Left hindlimb (tissue), 1 donor: ENCODE results near the gene KRT81.
A peak's percentile ranks its signal among the peaks of the same experiment; 100 is the strongest.
"Not testable (repeated sequence)": the region's sequence is repeated elsewhere in the genome, so short reads cannot be mapped to it uniquely, and the experiment has no call there.

ENCODE experiments used
- DNase-seq: peaks from one replicate; pipeline ENCODE4 v3.0.0-alpha.2; 2018

Gene KRT81

DNA sequence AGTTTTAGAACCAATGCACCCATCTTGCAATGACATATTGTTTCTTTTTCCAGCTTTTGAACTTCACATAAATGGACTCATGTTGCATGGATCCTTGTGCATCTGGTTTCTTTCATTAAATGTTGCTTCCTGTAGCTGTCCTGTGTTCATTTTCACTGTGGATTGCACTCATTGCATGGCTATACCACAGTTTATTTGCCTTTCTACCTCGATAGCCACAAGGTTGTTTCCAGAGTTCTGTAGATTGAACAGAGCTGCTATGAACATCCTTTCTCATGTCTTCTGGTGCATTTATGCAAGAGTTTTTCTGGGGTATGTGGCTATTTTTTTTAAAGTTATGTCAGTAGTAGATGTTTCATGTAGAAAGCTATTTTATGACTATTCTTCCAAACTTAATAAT is 3.5 kb upstream of the KRT81 start:
- no peak for DNase-seq

DNA sequence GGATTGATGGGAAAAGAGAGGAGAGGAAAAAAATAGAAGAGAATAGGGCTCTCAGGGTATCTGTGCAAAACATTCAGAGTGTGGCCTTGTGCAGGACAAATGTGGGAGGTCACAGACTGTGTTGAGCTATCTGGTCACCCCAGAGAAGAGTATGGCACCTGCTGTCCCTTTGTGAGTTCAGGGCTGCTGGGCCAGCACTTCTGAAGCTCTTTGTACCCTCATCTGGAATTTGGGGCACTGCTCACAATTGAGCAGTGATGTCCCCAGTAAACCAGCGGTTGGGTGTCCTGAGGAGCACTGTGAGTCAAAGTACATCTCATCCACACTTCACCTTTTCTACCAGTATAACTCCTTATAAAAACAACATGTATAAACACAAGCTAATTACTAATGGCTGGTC is 2.6 kb upstream of the KRT81 start:
- DNase-seq = no peak

DNA sequence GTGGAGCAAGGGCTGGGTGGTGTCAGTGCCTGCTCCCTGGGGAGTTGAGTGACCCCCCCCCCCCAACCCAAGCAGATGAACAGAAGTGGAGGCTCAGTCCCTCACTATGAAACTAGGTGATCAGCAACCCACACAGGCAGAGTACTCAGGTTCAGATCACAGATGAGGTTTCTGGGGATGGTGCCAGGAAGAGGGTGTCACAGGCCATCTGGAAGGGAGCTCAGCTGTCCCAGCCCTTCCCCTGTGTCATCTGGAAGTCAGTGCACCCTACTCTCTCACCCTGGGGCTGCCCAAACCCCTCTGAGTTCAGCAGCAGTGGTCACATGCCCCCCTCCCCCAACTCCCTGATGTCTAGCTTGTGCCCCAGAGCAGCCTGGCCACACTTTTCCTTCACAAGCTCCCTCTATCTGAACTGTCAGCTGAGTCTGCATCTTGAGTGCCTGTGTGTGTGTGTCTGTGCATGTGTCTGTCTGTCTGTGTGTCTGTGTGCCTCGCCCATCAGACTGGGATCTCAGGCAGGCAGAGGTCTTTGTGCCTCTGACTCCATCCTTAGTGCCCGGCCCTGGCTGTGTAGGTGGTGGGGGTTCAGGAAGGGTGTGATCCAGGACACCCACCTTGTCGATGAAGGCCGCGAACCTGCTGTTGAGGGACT is 725 bp downstream of the KRT81 start:
- DNase-seq = not testable (repeated sequence)

DNA sequence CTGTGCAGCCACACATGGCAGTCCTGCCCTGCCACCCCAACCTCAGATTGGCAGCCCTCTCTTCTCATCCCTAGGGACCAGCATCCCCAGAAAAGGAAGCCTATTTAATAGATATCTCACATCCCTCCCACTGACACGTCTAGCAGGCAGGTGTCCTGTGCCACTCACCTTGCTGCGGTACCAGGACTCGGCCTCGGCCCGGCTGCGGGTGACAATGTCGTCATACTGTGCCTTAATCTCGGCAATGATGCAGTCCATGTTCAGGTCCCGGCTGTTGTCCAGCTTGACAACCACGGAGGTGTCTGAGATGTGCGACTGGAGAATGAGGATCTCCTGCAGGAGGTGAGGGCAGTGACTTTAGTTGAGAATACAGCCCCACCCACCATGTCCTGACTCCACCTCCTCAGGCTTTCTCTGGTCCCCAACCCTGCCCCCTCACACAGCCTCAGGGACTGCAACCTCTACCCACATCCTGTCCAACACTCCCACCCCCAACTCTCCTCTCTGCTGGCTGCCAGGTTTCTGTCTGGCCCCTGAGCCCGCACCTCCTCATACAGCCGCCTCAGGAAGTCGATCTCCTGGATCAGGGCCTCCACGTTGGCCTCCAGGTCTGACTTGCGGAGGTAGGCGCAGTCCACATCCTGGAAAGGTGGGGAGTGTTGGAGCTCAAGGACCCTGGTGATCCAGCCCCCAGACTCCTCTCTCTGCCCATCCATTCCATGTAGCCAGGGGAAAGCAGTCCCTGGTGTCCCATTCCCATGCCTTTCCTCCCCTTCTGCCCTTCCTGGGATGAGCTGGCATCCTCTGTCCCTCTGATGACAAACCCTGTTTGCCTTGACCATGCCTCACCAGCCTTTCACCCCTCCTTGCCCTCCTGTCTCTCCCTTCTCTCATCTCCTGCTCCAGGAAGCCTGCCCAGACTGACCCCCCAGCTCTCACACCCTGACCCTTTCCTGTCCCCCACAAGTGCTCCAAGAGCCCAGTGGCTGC is 3.2 kb downstream of the KRT81 start:
- not testable (repeated sequence) for DNase-seq

DNA sequence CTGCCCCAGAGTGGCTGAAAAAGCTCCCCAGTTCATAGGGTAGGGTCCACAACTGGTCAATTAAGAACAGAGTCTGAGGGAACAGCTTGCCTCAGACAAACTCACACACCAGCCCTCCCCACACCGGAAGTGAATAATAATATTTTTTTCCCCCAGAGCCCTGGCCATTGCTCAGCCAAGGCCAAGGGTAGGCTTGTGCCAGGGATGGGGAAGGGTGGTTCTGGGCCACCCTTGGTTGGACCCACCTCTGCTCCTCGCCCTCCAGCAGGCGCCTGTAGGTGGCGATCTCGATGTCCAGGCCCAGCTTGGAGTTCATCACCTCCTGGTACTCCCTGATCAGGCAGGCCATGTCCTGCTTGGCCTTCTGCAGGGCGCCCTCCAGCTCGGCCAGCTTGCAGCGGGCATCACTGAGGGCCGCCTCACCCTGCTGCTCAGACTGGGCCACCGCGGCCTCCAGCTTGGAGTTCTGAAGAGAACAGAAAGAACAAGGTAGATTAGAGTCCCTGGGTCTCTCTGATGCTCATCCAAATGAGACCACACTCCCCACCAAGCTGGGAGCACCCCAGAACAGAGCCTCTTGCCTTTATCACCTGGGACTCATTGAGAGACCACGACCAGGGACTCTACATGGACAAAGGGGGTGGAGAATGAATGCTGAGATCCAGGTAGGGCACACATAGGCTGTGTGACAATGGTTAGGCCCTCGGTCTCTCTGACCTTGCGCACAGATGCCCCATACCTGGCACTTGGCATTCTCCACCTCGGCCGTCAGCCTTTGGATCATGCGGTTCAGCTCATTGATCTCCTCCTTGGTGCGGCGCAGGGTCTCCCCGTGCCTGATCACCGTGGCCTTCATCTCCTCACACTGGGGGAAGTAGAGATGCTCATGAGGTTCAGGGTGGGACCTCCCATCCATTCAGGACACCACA is 4.2 kb downstream of the KRT81 start:
- DNase-seq = not testable (repeated sequence)

DNA sequence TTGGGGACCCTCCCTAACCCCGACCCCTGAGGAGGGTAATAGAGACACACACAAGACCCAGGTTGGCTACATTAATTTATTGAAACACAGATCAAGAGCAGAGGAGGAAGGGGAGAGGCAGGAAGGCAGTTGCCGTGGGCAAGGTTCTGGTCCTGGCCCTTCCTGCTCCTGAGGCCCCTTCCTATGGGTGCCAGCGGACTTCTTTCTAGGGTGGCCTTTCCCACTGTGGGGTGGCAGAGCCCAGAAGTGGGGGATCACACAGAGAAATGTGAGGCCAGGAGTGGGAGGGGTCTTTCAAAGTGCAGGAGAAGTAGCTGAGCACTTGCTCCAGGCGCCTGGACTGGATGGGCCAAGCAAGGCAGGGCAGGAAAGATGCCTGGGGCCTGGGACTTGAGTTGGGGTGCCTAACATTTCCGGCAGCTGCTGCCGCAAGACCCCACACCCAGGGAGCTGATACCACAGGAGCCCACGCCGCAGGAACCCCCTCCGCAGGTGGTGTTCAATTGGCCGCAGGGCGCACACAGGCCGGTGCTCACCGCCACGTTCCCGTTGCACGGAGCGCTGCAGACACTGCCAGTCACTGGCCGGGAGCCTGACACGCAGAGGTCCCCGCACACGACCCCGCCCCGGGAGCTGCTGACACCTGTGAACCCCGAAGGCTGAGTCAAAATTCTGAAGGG is 5.3 kb downstream of the KRT81 start:
- no peak for DNase-seq

DNA sequence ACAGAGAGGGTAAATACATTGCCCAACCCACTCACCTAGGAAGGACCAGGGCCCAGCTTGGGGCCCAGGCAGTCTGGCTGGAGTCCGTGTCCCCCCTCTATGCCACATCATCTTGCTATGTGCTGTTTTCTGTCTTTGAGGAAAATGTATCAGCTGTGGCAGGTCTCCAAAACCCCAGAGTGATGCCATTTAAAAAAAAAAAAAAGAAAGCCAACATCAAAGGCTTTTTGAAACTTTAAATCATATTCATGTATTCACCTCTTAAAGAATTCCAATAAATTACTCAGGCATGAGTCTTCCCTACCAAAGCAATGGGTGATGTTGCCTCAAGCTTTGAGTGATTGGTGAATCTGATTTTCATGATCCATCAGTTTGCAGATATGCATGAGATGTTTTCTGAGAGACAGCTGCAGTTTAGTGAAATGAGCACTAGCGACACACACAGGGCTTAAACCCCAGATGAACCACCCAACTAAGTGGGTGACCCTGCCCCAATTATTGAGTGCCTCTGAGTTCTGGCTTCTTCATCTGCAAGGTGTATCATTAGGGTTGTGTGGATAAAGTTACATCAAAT is 6.1 kb downstream of the KRT81 start:
- no peak for DNase-seq

DNA sequence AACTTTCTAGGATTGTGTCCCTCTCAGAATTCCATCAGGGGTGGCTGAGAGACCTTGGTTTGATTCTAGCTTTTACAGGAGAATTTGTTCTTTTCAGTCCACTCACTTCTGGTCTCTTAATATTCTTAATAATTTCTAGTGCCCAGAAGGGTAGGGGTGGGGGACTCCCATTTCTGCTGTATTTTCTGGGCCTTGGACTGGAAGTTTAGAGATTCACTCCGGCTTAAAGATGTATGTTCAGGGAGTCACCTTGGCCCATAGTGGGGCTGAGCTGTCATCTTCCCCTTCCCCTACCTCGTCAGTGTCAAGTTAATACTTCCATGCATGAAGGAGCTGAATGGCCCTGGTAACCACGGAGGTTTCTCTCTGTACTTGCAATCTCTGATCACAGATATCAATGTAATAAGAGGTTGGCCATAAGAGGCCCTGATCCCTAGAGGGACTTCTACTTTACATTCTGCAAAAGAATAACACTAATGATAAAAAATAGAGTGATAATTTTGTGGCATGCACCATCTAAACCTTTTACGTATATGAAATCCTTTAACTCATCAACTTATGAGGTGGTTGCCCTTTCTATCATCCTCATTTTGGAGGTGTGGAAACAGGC is 6.7 kb downstream of the KRT81 start:
- DNase-seq = no peak

DNA sequence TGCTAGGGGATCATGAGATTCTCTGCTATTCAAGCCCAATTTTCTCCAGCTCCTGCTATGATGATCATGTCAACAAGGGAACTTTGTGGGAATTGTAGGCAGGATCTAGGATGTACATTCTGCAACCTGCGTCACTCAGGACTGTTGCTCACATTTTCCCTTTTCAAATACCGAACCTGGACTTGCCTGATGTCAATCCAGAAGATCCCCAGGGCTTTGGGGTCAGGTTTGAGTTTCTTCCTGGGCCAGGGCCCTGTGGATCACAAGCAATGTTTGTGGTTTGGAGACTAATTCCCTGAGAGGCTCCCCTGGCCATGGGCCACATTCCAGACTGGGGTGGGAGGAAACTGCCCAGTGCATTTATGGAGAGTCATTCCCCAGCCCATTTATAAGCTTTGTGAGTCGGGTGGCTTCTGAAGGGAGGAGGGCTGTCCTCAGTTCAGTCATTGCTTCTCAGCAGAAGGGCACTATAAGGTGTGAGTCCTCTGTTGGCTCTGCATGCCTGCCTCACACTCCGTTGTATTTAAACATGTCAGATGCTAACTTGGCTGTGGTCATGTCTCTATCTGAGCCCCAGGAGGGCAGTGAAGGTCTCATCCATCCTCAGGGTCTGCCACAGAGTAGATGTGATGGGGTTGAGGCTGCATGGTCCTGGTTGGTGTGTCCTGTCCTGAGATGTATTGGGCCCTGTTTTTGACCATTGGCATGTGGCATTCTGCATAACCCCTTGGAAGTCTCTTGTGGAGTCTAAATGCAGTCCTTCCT is 10.4 kb downstream of the KRT81 start:
- DNase-seq = no peak

DNA sequence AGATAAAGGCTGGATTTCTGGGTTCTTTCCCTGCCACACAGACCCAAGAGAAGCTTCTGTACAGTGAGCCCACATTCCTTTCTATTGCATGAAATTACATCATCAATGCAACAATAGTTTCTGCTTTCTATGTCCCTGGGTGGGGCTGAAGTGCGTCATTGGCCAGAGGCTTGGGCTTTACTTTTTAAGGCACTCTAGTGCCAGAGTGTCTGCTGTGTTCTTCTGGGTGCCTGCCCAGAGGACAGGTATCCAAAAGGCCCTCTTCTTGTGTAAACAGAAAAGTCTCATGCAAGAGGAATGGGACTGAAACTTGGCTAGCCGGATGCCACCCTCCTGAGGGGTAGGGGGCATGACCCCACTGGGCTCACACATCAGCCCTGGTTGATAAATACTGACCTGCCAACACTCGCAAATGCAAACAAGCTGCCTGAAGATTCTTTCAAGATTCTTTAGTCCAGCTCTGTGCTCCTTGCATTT is 11.0 kb downstream of the KRT81 start:
- no peak for DNase-seq

DNA sequence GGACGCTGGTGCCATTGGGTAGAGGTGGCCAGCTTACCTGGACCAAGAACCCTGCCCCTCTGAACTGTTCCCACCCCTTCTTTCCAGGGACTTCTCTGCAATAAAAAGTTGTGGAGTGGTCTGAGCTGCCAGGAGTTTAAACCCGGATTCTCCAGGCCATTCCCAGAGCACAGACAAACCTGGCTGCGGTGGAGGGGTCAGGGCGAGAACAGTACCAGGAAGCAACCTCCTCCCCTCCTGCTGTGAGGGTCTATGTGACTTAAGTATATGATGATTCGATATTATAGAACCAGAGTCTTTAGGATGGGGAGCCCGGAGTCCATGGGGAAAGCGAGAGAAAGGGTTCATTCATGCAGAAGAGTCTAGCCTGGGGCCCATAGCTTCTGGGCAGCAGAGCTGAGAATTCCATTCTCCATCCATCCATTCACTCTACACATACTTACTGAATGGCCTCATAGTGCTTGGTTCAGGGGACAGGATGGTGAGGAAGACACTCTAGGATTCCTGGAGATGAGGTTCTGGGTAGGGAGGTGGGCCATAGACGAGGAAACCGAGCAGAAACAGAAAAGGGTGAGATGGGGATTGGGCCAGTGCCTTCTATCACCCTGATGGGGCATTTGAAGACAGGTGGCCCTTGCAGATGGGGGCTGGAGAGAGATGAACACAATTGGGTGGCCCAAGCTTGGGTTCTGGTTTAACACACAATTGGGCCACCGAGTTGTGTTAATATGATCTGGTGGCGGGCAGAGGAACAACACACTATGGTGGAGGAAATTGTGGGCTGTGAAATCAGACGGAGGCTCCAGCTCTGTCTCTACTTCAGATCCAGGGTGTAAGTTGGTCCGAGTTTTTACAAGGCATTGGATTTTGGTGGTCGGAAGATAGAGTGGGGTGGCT is 11.7 kb downstream of the KRT81 start:
- DNase-seq = no peak

DNA sequence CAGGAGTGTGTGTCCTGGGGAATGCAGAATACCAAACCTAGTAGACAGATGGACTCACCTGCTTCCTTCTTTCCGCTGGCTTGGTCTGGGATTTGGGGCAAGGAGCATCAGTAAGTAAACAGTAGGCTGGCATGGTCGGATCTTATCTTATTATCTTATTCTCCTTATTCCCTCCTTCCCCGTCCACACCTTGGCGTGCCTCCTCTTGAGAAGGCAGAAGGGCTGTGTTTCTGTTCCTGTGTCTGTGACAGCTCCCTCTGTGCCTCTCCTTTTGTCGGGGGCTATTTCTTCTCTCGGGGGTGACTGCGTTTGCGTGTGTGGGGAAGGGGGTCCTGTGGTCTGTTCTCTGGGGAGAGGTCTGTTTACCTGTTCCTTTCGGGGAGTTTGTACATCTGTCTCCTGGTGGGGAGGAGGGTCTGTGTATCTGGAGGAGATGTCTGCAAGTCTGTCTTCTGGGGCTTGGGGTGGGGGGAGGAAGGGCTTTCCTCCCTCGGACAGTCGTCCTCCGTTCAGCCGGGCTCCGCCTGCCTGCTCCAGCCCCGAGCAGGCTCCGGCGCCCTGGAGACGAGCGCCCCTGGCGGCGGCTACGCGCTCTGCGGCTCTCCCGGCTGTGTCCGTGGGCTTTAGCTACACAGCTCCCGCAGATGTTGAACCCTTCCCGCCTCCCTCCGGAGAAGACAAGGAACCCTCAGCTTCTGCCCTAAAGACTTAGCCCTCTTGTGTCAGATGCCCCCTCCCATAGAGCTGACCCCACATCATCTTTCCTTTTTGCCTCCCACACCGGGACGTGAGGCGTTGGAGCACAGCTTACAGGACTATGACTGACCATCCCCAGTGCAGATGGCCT is 12.5 kb downstream of the KRT81 start:
- DNase-seq = peak; percentile 77

DNA sequence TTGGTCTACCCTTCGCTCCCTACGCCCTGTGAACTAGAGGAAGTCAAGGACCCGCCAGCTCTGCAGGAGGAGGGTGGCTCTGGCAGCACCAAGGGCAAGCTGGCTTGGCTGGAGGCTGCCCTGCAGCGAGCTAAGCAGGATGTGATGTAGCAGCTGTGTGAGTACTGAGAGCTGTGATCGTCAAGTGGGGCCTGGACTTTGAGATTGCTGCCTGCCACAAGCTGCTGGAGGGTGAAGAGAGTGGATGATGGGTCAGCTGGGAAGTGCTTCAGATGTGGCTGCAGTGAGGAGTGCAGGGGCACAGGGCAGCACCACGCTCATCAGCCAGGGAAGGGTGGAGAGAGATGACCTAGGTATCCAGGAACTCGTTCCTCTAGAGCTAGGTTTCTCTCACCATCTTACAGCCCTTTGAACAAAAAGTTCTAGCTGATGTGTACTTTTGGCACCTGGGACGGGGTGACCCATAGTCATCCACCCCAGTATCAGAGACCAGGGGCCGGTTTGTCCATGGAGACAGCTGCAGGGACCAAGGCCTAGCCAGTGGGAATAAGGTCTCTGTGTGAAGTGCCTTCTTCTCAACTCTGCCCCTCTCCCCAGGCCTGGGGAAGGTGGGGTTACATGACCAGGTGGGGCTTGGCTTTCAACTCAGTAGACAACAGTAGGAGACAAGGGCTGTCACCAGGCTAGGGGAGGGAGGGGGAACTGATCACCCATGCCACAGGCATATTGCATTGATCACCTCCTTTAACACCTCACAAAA is 13.7 kb downstream of the KRT81 start:
- DNase-seq = no peak

DNA sequence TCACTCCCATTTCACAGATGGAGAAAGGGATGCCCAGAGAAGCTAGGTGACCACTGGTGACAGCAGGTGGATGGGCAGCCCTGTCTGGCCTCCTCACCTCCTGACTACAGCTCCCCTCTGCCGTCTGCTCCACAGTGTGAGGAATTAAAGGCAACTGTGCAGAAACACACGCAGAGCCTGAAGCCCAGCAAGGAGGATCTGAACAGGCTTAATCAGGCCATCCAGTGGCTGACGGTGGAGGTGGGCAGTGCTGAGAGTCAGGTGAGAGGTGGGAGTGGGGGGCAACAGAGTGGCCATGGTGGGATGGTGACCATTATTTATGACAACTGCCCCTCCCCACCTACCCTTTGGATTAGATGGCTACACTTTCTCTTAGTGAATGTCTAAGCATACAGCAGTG is 15.6 kb downstream of the KRT81 start:
- no peak for DNase-seq

DNA sequence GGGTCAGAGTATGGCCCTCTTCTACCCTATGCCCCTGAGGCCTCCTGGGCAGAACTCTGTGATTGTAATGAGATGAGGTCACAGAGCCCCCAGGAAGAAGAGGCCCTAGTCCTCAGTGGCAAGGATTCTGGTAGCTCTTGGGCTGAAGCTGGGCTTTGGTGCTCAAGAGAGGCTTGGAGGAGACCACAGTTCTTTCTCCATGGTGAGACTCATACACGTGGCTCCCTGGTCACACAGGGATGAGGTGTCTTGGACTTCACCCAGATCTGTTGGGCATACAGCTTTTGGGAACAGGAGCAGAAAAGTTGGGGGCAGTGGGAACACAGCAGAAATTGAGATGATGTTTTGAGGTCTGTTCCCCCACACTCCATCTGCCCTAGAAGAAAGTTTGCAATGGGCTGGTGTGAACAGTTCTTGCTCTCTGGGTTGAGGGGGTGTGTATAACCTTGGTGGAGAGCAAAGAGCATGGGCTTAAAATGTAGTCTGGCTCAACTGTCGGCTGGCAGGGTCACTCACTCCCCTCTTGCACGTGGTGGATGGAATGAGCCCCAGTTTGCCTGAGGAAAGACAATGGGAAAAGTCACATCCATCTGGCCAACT is 16.7 kb downstream of the KRT81 start, which contains the start of gene KRT86:
Gene KRT86 (plus strand): TSS at position 125 of the 600 bp plus-strand sequence. CDS start 27,272 bp downstream, outside the sequence.
- DNase-seq = no peak

DNA sequence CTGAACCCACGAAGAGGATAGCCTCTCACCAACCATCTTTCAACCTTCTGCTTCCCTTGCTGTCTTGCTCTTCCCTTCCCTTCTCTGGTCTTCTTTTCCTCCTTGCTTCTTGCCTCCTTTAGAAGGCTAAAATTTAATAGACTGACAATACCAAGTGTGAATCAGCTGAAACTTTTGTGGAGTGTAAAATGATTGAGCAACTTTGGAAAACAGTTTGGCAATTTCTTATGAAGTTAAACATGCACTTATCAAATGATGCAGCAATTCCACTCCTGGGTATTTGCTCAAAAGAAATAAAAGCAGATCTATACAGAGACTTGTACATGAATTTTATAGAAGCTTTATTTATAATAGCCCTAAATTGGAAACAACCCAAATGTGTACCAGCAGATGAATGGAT is 20.2 kb downstream of the KRT81 start:
- no peak for DNase-seq

DNA sequence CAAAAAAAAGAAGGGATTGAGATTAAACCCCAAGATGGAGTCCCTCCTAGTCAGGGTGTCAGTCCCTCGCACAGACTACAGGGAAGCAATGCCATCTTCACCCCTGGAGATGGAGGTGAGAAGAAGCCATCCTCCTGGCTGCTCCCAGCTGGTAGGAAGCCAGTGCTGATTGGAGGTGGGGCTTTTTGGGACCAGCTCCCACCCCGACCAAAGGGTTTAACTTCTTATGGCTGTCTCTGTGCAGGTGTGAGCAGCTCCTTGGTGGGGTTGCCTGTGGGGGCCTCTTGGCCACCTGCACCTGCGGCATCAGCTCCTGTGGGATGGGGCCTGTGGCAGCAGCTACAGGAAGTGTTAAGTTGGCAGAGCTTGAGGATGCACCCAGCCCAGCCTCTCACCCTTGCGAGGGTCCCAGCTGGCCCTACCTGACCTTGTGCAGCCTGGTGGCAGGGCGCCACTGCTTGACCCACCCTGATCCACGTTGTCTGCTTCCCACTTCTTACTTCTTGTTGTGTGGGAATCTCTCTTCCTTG is 20.7 kb downstream of the KRT81 start:
- DNase-seq = no peak
